ENCODE data around the gene KRTAP10-2.

- TF ChIP-seq CTCF (IDR thresholded peaks at IDR 0.05) (no peak), POLR2AphosphoS5 (IDR thresholded peaks at IDR 0.05) (no peak), POLR2A (IDR thresholded peaks at IDR 0.05) (no peak)
These were observed 23.2 kb downstream of the KRTAP10-2 start for GRCh38 chr21:44527983-44528633.

Data from breast epithelium (tissue), 3 donors.